ENCODE data around the gene STON2.

- TF ChIP-seq ZFP3 (CRISPR knock-in tag; IDR thresholded peaks at IDR 0.05) (no peak), GLIS3 (CRISPR knock-in tag; IDR thresholded peaks at IDR 0.05) (no peak), ZFP30 (CRISPR knock-in tag; IDR thresholded peaks at IDR 0.05) (no peak), RARB (CRISPR knock-in tag; IDR thresholded peaks at IDR 0.05) (no peak), CSDC2 (CRISPR knock-in tag; IDR thresholded peaks at IDR 0.05) (no peak), ZNF70 (CRISPR knock-in tag; IDR thresholded peaks at IDR 0.05) (no peak), ARNTL (CRISPR knock-in tag; IDR thresholded peaks at IDR 0.05; ENCODE audit: borderline replicate concordance, low read depth) (no peak), PPARA (CRISPR knock-in tag; IDR thresholded peaks at IDR 0.05; ENCODE audit: borderline replicate concordance) (no peak), TCF4 (CRISPR knock-in tag; IDR thresholded peaks at IDR 0.05; ENCODE audit: borderline replicate concordance) (no peak), ZNF8 (CRISPR knock-in tag; IDR thresholded peaks at IDR 0.05) (no peak), ISL1 (CRISPR knock-in tag; IDR thresholded peaks at IDR 0.05) (no peak)
- TF ChIP-seq, protein P1, sequence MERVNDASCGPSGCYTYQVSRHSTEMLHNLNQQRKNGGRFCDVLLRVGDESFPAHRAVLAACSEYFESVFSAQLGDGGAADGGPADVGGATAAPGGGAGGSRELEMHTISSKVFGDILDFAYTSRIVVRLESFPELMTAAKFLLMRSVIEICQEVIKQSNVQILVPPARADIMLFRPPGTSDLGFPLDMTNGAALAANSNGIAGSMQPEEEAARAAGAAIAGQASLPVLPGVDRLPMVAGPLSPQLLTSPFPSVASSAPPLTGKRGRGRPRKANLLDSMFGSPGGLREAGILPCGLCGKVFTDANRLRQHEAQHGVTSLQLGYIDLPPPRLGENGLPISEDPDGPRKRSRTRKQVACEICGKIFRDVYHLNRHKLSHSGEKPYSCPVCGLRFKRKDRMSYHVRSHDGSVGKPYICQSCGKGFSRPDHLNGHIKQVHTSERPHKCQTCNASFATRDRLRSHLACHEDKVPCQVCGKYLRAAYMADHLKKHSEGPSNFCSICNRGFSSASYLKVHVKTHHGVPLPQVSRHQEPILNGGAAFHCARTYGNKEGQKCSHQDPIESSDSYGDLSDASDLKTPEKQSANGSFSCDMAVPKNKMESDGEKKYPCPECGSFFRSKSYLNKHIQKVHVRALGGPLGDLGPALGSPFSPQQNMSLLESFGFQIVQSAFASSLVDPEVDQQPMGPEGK (CRISPR knock-in tag; IDR thresholded peaks at IDR 0.05; ENCODE audit: borderline replicate concordance) = no peak
- TF ChIP-seq, protein P2, sequence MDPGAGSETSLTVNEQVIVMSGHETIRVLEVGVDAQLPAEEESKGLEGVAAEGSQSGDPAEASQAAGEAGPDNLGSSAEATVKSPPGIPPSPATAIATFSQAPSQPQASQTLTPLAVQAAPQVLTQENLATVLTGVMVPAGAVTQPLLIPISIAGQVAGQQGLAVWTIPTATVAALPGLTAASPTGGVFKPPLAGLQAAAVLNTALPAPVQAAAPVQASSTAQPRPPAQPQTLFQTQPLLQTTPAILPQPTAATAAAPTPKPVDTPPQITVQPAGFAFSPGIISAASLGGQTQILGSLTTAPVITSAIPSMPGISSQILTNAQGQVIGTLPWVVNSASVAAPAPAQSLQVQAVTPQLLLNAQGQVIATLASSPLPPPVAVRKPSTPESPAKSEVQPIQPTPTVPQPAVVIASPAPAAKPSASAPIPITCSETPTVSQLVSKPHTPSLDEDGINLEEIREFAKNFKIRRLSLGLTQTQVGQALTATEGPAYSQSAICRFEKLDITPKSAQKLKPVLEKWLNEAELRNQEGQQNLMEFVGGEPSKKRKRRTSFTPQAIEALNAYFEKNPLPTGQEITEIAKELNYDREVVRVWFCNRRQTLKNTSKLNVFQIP (CRISPR knock-in tag; IDR thresholded peaks at IDR 0.05; ENCODE audit: borderline replicate concordance, low read depth) = no peak
These were observed 134.4 kb downstream of the STON2 start for GRCh38 chr14:81265636-81266169.

All from SK-N-SH treated with all-trans-retinoic acid at 6 μM for 48 hours (cell line).